Smooth muscle cell (in vitro differentiated cells): Measurements from ENCODE around the gene ESR1. TPM values are rescaled to one million over a fixed set of nuclear protein-coding genes. Genes with fewer than 3 reads are reported as not detected.

Experiments used
- DNase-seq: peaks from one replicate; lab custom pipeline; 2025; ENCODE audit not compliant: unreplicated experiment; lab: John Stamatoyannopoulos, UW
- H2AFZ ChIP-seq: fragments of 200-600 bp; sonication (generic); 2 replicates; pipeline ENCODE4 v1.6.0; 2016; ENCODE audit warnings: antibody characterized with exemption, low read depth, mild to moderate bottlenecking
- H3F3A ChIP-seq: fragments of 200-600 bp; sonication (generic); 2 replicates; pipeline ENCODE4 v1.6.0; 2017; ENCODE audit warnings: antibody characterized with exemption, low read depth
- H3K27ac ChIP-seq: fragments of 200-600 bp; sonication (generic); 2 replicates; pipeline ENCODE4 v1.5.1; 2016; ENCODE audit warnings: low read depth, mild to moderate bottlenecking
- H3K27me3 ChIP-seq: fragments of 200-600 bp; sonication (generic); 2 replicates; pipeline ENCODE4 v1.6.1; 2016; ENCODE audit warnings: low read depth, mild to moderate bottlenecking
- H3K36me3 ChIP-seq: fragments of 200-600 bp; sonication (generic); 2 replicates; pipeline ENCODE4 v1.5.1; 2016; ENCODE audit warnings: low read depth
- H3K4me1 ChIP-seq: fragments of 200-600 bp; sonication (generic); 2 replicates; pipeline ENCODE4 v1.5.1; 2016; ENCODE audit warnings: low read depth
- H3K4me2 ChIP-seq: fragments of 200-600 bp; sonication (generic); 2 replicates; pipeline ENCODE4 v1.6.0; 2016; ENCODE audit warnings: mild to moderate bottlenecking
- H3K4me3 ChIP-seq: fragments of 200-600 bp; sonication (generic); 2 replicates; pipeline ENCODE4 v1.5.1; 2016; ENCODE audit warnings: mild to moderate bottlenecking
- H3K79me2 ChIP-seq: fragments of 200-600 bp; sonication (generic); 2 replicates; pipeline ENCODE4 v1.6.0; 2016; ENCODE audit warnings: low read depth, mild to moderate bottlenecking
- H3K9ac ChIP-seq: fragments of 200-600 bp; sonication (generic); 2 replicates; pipeline ENCODE4 v1.6.0; 2016; ENCODE audit warnings: low read depth
- H3K9me3 ChIP-seq: fragments of 200-600 bp; sonication (generic); replicated peaks from 2 replicates; pipeline ENCODE4 v1.5.1; 2016; ENCODE audit warnings: low read depth
- H4K20me1 ChIP-seq: fragments of 200-600 bp; sonication (generic); 2 replicates; pipeline ENCODE4 v1.6.0; 2016; ENCODE audit warnings: low read depth
- WGBS: methylation state at CpG from one replicate; pipeline ENCODE4 v1.1.7; 2016; ENCODE audit warnings: low lambda C conversion rate; 5-methylcytosine and 5-hydroxymethylcytosine counted together
- polyA plus RNA-seq: library from polyadenylated mRNA; unstranded; fragments of >200 nt; fragmentation: Nextera tagmentation; extraction: Ambion mirVana; gene quantifications from 2 replicates; pipeline ENCODE4 v1.2.1, GENCODE V29; 2016
- total RNA-seq: library from RNA; depleted of rRNA; stranded (reverse); fragments of >200 nt; gene quantifications from 2 replicates; pipeline ENCODE4 v1.2.3, GENCODE V29; 2014
- TF ChIP-seq, protein P1 (sequence below): fragments of 200-600 bp; sonication (generic); IDR thresholded peaks from 2 replicates; pipeline ENCODE4 v1.5.1; 2017; ENCODE audit warnings: borderline replicate concordance, mild to moderate bottlenecking, antibody characterized with exemption; ENCODE audit not compliant: insufficient read depth, poor library complexity, severe bottlenecking

ESR1 gene
- total and polyA plus RNA-seq, 2 experiments from 2014 or later, result 0.16 TPM; not detected in 1

DNA sequence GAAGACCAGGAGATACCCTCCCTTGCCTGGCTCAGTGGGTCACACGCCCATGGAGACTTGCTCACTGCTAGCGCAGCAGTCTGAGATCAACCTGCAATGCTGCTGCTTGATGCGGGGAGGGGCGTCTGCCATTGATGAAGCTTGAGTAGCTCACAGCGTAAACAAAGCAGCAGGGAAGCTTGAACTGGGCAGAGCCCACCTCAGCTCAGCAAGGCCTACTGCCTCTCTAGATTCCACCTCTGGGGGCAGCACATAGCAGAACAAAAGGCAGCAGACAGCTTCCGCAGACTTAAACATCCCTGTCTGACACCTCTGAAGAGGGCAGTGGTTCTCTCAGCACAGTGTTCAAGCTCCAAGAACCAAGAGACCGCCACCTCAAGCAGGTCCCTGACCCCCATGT is 271.3 kb downstream of the ESR1 start:
- Histone ChIP-seq H3K4me1 (no peaks in the 10 kb centered on the region), H3K4me3 (no peak overlapping the region), H4K20me1 (no peaks in the 10 kb centered on the region), H3F3A (no peaks in the 10 kb centered on the region), H2AFZ (no peak overlapping the region), H3K27ac (no peak overlapping the region), H3K4me2 (no peak overlapping the region), H3K27me3 (no peaks in the 10 kb centered on the region), H3K9me3 (no peaks in the 10 kb centered on the region), H3K36me3 (no peaks in the 10 kb centered on the region), H3K9ac (no peak overlapping the region), H3K79me2 (no peaks in the 10 kb centered on the region)
- no peak for DNase-seq
- 73% methylated on average over 7 of the region's 7 CpGs for WGBS
- TF ChIP-seq, protein P1, sequence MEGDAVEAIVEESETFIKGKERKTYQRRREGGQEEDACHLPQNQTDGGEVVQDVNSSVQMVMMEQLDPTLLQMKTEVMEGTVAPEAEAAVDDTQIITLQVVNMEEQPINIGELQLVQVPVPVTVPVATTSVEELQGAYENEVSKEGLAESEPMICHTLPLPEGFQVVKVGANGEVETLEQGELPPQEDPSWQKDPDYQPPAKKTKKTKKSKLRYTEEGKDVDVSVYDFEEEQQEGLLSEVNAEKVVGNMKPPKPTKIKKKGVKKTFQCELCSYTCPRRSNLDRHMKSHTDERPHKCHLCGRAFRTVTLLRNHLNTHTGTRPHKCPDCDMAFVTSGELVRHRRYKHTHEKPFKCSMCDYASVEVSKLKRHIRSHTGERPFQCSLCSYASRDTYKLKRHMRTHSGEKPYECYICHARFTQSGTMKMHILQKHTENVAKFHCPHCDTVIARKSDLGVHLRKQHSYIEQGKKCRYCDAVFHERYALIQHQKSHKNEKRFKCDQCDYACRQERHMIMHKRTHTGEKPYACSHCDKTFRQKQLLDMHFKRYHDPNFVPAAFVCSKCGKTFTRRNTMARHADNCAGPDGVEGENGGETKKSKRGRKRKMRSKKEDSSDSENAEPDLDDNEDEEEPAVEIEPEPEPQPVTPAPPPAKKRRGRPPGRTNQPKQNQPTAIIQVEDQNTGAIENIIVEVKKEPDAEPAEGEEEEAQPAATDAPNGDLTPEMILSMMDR, result no peak

GRCh38 chr6:152085451-152085921 is 278.0 kb downstream of the ESR1 start:
- Histone ChIP-seq H3K79me2 (no peaks in the 10 kb centered on the region), H3K9me3 (no peaks in the 10 kb centered on the region), H3K9ac (no peak overlapping the region), H4K20me1 (no peaks in the 10 kb centered on the region), H3K27ac (no peak overlapping the region), H2AFZ (no peak overlapping the region), H3K4me3 (no peak overlapping the region), H3K4me2 (no peak overlapping the region), H3F3A (peaks cover 3% of the 10 kb centered on the region), H3K27me3 (no peaks in the 10 kb centered on the region), H3K4me1 (peaks cover 2% of the 10 kb centered on the region), H3K36me3 (no peaks in the 10 kb centered on the region)
- WGBS, result 50% methylated on average over 4 of the region's 4 CpGs
- DNase-seq, result no peak
- TF ChIP-seq, protein P1, result no peak

- H3K4me1 ChIP-seq, result peaks cover 2% of the 10 kb centered on the region
- H3F3A ChIP-seq, result peaks cover 5% of the 10 kb centered on the region
- TF ChIP-seq, protein P1, result no peak
- H2AFZ ChIP-seq, result no peak overlapping the region
- H3K4me2 ChIP-seq, result no peak overlapping the region
- H3K36me3 ChIP-seq, result no peaks in the 10 kb centered on the region
- no peaks in the 10 kb centered on the region for H4K20me1 ChIP-seq
- no peaks in the 10 kb centered on the region for H3K79me2 ChIP-seq
- no peak overlapping the region for H3K9ac ChIP-seq
- 96% methylated on average over 3 of the region's 3 CpGs for WGBS
- no peaks in the 10 kb centered on the region for H3K9me3 ChIP-seq
- H3K4me3 ChIP-seq, result no peak overlapping the region
- H3K27ac ChIP-seq, result no peak overlapping the region
- no peak for DNase-seq
- H3K27me3 ChIP-seq, result no peaks in the 10 kb centered on the region
Measured at GRCh38 chr6:152086223-152086873, 278.9 kb downstream of the ESR1 start.

DNA sequence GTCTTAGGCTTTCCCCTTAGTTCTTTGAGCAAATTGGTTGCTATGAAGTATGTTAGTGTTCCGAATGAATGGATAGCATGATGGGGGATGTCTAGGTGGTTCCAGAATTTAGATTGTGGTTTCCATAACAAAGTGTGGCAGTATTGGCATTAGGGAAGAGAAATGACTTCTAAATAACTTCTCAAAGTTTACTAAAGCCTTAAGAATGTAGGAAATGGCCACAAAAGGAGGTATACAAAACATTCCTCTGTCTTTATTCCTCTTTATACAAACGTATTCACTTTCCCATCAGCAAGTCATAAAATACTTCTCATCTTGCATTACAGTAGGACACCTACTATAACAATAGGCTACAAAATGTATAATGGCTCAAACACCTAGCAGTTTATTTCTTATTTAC is 279.6 kb downstream of the ESR1 start:
- Histone ChIP-seq H3K4me2 (no peak overlapping the region), H2AFZ (no peak overlapping the region)
- DNase-seq, result no peak

More for the DNA sequence above, 279.6 kb downstream of the ESR1 start:
- no peak overlapping the region for H3K27ac ChIP-seq
- H3K9ac ChIP-seq, result no peak overlapping the region
- H3K27me3 ChIP-seq, result no peaks in the 10 kb centered on the region
- H3K4me1 ChIP-seq, result peaks cover 2% of the 10 kb centered on the region
- TF ChIP-seq, protein P1, result no peak
- peaks cover 11% of the 10 kb centered on the region for H3F3A ChIP-seq
- no peaks in the 10 kb centered on the region for H4K20me1 ChIP-seq
- H3K36me3 ChIP-seq, result no peaks in the 10 kb centered on the region
- H3K79me2 ChIP-seq, result no peaks in the 10 kb centered on the region
- no peak overlapping the region for H3K4me3 ChIP-seq
- WGBS, result 72% methylated on average over 2 of the region's 2 CpGs
- no peaks in the 10 kb centered on the region for H3K9me3 ChIP-seq
